Central memory CD4-positive, alpha-beta T cell (primary cell): ENCODE data around the gene PCDH12.

Experiments used
- DNase-seq: peaks from one replicate; pipeline ENCODE4 v3.0.0; 2022

The PCDH12 gene

GRCh38 chr5:141906517-141906916 is 51.5 kb downstream of the PCDH12 start:
- no peak for DNase-seq

GRCh38 chr5:141904551-141904950 is 53.5 kb downstream of the PCDH12 start:
- DNase-seq: no peak

DNA sequence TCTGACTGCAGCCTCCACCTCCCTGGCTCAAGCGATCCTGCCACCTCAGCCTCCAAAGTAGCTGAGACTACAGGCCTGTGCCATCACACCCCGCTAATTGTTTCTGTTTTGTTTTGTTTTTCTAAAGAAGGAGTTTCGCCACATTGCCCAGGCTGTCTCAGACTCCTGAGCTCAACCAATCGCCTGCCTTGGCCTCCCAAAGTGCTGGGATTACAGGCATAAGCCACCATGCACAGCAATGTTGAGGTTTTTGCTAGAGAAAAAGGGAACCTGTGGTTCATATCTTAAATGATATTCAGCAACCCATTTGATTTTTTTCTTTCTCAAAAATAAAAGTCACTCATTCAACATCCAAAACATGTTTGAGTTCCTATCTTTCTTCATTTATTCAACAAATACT is 54.7 kb downstream of the PCDH12 start:
- no peak for DNase-seq

DNA sequence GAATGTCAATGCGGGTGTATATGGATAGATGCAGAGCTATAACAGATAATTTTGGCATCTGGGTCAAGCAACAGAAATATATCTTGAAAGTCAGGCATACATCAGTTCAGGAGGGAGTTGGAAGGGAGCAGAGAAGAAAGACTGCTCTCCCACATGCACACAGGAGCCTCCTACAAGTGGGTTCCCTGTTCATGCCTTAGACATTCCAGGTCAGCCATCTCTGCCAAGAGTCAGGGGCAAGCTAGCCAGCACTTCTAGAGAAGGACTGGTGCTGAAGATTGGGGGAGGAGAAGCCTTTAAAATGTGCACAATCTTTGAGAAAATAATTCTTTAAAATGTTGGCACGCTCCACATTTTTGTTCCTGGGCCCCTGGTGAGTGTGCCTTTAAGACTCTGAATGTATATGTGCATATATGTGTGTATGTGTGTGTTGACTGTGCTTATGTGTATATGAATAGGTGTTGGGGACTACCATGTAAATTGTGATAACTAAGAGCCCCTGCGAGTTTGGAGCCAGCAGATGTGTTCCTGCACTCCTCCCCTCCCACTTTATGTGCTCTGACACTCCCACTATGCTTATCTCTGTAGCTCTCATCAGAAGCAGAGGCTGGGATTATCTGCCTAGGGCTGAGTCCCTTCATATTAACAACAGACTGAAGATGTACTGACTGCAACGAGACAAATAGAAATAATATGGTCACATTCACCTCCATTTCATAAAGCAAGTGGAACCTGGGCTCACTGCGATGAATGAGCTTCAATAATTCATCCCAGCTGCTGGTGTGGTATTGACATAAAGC is 55.8 kb downstream of the PCDH12 start:
- no peak for DNase-seq

GRCh38 chr5:141898448-141899049 is 59.5 kb downstream of the PCDH12 start:
- DNase-seq: no peak

DNA sequence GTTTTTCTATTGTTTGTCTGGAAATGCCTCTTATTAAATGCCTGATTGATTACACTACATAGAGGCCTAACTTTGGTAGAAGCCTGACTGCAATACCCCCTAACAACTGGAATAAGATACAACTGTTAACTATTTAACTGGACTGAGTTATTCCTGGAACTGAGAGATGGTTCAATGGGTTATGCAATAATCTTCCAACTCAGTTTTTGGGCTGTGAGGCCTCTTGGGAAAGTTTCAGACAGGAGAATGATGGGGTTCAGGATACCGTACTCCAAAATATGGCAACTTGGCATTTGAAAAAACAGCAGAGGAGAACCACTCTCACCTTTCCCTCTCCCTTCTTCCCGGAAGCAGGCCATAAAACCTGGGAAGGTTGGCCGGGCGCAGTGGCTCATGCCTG is 60.6 kb downstream of the PCDH12 start:
- DNase-seq: no peak
